Measurements from ENCODE around the gene MTG1. TPM values are rescaled to one million over a fixed set of nuclear protein-coding genes. Genes with fewer than 3 reads are reported as not detected.

Gene MTG1
- total RNA-seq, 1 donor from 2014 or later, result 65.2 TPM

GRCh38 chr10:133393401-133394063, 425 bp upstream of the MTG1 start:
- TF ChIP-seq, protein P1, sequence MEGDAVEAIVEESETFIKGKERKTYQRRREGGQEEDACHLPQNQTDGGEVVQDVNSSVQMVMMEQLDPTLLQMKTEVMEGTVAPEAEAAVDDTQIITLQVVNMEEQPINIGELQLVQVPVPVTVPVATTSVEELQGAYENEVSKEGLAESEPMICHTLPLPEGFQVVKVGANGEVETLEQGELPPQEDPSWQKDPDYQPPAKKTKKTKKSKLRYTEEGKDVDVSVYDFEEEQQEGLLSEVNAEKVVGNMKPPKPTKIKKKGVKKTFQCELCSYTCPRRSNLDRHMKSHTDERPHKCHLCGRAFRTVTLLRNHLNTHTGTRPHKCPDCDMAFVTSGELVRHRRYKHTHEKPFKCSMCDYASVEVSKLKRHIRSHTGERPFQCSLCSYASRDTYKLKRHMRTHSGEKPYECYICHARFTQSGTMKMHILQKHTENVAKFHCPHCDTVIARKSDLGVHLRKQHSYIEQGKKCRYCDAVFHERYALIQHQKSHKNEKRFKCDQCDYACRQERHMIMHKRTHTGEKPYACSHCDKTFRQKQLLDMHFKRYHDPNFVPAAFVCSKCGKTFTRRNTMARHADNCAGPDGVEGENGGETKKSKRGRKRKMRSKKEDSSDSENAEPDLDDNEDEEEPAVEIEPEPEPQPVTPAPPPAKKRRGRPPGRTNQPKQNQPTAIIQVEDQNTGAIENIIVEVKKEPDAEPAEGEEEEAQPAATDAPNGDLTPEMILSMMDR (IDR thresholded peaks at IDR 0.05), result no peak
- H3K36me3 Mint-ChIP-seq (ENCODE audit: unreplicated experiment), result peaks cover 18% of the 10 kb centered on the region
- no peak for DNase-seq (ENCODE audit: extremely low spot score, unreplicated experiment)
- H3K9me3 Mint-ChIP-seq (ENCODE audit: unreplicated experiment), result no peaks in the 10 kb centered on the region
- peaks cover 13% of the 10 kb centered on the region for H3K4me1 Mint-ChIP-seq (ENCODE audit: unreplicated experiment)
- no peaks in the 10 kb centered on the region for H3K27me3 Mint-ChIP-seq (ENCODE audit: unreplicated experiment)
- peak overlapping the region; percentile 91 for H3K4me3 Mint-ChIP-seq (ENCODE audit: unreplicated experiment)
- peak overlapping the region; percentile 83 for H3K27ac Mint-ChIP-seq (ENCODE audit: unreplicated experiment)

DNA sequence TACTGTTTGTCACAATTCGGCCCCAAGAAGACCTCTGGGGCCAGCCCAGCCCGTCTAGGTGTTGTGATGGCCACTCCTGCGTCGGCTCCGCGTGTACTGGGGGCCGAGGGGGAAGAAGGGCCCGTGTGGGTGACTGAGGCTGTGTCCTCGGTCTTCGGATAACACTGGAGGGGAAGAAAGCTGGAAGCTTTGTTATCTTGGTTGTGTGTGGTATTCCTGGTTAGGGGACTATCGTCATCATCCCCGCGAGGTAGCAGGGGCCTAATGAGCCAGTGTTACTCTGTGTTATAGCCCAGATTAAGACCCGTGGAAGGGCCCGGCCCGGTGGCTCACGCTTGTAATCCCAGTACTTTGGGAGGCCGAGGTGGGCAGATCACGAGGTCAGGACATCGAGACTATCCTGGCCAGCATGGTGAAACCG, 854 bp downstream of the MTG1 start:
- Mint-ChIP-seq H3K4me3 (ENCODE audit: unreplicated experiment) (peak overlapping the region; percentile 91), H3K4me1 (ENCODE audit: unreplicated experiment) (peaks cover 13% of the 10 kb centered on the region), H3K36me3 (ENCODE audit: unreplicated experiment) (peaks cover 24% of the 10 kb centered on the region), H3K27me3 (ENCODE audit: unreplicated experiment) (no peaks in the 10 kb centered on the region), H3K9me3 (ENCODE audit: unreplicated experiment) (no peaks in the 10 kb centered on the region), H3K27ac (ENCODE audit: unreplicated experiment) (peak overlapping the region; percentile 90)
- TF ChIP-seq, protein P1 (IDR thresholded peaks at IDR 0.05), result no peak
- no peak for DNase-seq (ENCODE audit: extremely low spot score, unreplicated experiment)

DNA sequence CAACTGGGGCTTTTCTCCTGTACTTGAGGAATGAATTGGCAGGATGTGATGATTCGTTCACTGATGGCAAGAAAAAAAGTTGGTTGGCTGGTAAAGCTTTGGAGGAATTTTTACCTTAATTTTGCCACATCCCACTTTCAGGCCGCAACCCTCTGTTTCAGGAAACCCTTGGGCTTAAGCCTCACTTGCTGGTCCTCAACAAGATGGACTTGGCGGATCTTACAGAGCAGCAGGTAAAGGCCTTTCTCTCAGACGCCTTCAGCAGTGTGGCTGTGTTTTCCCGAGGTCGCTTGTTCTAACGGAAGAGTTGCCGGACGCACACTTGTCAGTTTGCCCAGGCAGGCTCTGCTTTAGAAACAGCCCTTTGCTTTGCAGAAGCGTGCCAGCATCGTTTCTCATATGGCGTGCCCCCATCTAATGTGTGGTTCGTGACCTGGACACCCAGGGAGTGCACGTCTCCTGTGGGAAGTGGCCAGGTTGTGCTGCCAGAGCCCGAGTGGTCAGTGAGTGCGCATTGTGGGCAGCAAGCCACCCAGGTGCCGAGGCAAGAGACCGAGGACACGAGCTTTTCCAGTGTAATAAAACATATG, 2.2 kb downstream of the MTG1 start:
- Mint-ChIP-seq H3K4me3 (ENCODE audit: unreplicated experiment) (no peak overlapping the region), H3K36me3 (ENCODE audit: unreplicated experiment) (peaks cover 27% of the 10 kb centered on the region), H3K27ac (ENCODE audit: unreplicated experiment) (no peak overlapping the region), H3K4me1 (ENCODE audit: unreplicated experiment) (peaks cover 13% of the 10 kb centered on the region), H3K9me3 (ENCODE audit: unreplicated experiment) (no peaks in the 10 kb centered on the region), H3K27me3 (ENCODE audit: unreplicated experiment) (no peaks in the 10 kb centered on the region)
- TF ChIP-seq, protein P1 (IDR thresholded peaks at IDR 0.05), result no peak
- no peak for DNase-seq (ENCODE audit: extremely low spot score, unreplicated experiment)

GRCh38 chr10:133397938-133398337, 4.0 kb downstream of the MTG1 start:
- no peak overlapping the region for H3K27ac Mint-ChIP-seq (ENCODE audit: unreplicated experiment)
- no peak overlapping the region for H3K4me3 Mint-ChIP-seq (ENCODE audit: unreplicated experiment)
- peaks cover 35% of the 10 kb centered on the region for H3K36me3 Mint-ChIP-seq (ENCODE audit: unreplicated experiment)
- no peak for DNase-seq (ENCODE audit: extremely low spot score, unreplicated experiment)
- no peaks in the 10 kb centered on the region for H3K27me3 Mint-ChIP-seq (ENCODE audit: unreplicated experiment)
- no peaks in the 10 kb centered on the region for H3K9me3 Mint-ChIP-seq (ENCODE audit: unreplicated experiment)
- peaks cover 13% of the 10 kb centered on the region for H3K4me1 Mint-ChIP-seq (ENCODE audit: unreplicated experiment)
- TF ChIP-seq, protein P1 (IDR thresholded peaks at IDR 0.05), result no peak

GRCh38 chr10:133399123-133399601, 5.2 kb downstream of the MTG1 start:
- H3K27me3 Mint-ChIP-seq (ENCODE audit: unreplicated experiment), result no peaks in the 10 kb centered on the region
- TF ChIP-seq, protein P1 (IDR thresholded peaks at IDR 0.05), result no peak
- H3K4me3 Mint-ChIP-seq (ENCODE audit: unreplicated experiment), result no peak overlapping the region
- no peak for DNase-seq (ENCODE audit: extremely low spot score, unreplicated experiment)
- no peaks in the 10 kb centered on the region for H3K9me3 Mint-ChIP-seq (ENCODE audit: unreplicated experiment)
- H3K36me3 Mint-ChIP-seq (ENCODE audit: unreplicated experiment), result peaks cover 43% of the 10 kb centered on the region
- peaks cover 11% of the 10 kb centered on the region for H3K4me1 Mint-ChIP-seq (ENCODE audit: unreplicated experiment)
- H3K27ac Mint-ChIP-seq (ENCODE audit: unreplicated experiment), result no peak overlapping the region

All from osteocyte (in vitro differentiated cells).